ENCODE results near the gene EFHC1. TPM values are rescaled to one million over a fixed set of nuclear protein-coding genes. Genes with fewer than 3 reads are reported as not detected.

Gene EFHC1
- polyA plus RNA-seq, 4 donors = 10.4 to 23.8 (median 19.7) TPM

- no peak overlapping the region for H3K4me3 ChIP-seq (ENCODE audit: low read depth in 1 of 3, low read length in 3 of 3)
- no peaks in the 10 kb centered on the region for H3K27me3 ChIP-seq (ENCODE audit: control insufficient read depth in 3 of 3, insufficient read depth in 3 of 3, low read length in 3 of 3)
- FAIRE-seq (no peak), DNase-seq (no peak)
- peaks cover 0 to 38% (median 4%) of the 10 kb centered on the region in 3 donors for H3K36me3 ChIP-seq (ENCODE audit: control insufficient read depth in 3 of 3, insufficient read depth in 2 of 3, low read depth in 1 of 3, low read length in 3 of 3)
- H3K27ac ChIP-seq (ENCODE audit: low read depth in 1 of 3, low read length in 2 of 3) = peak overlapping the region in 1 of 3 donors; percentile 81
- H3K4me1 ChIP-seq (ENCODE audit: control insufficient read depth in 3 of 3, insufficient read depth in 2 of 3, low read depth in 1 of 3, low read length in 2 of 3) = peaks cover 0 to 13% (median 0%) of the 10 kb centered on the region in 3 donors
- peaks cover 0 to 5% of the 10 kb centered on the region in 2 donors for H3K9me3 ChIP-seq (ENCODE audit: control insufficient read depth in 2 of 2, insufficient read depth in 1 of 2, low read depth in 1 of 2, low read length in 1 of 2)
- 73 to 87% (median 81%) methylated on average over 14 of the region's 14 CpGs for WGBS, 3 donors
These were observed 77.7 kb downstream of the EFHC1 start for GRCh38 chr6:52497652-52498408.

GRCh38 chr6:52498538-52499017, 78.4 kb downstream of the EFHC1 start:
- DNase-seq (no peak), FAIRE-seq (no peak)
- Histone ChIP-seq H3K4me3 (ENCODE audit: low read depth in 1 of 3, low read length in 3 of 3) (no peak overlapping the region), H3K36me3 (ENCODE audit: control insufficient read depth in 3 of 3, insufficient read depth in 2 of 3, low read depth in 1 of 3, low read length in 3 of 3) (peaks cover 0 to 45% (median 4%) of the 10 kb centered on the region in 3 donors), H3K27ac (ENCODE audit: low read depth in 1 of 3, low read length in 2 of 3) (peak overlapping the region in 1 of 3 donors; percentile 81), H3K27me3 (ENCODE audit: control insufficient read depth in 3 of 3, insufficient read depth in 3 of 3, low read length in 3 of 3) (no peaks in the 10 kb centered on the region), H3K4me1 (ENCODE audit: control insufficient read depth in 3 of 3, insufficient read depth in 2 of 3, low read depth in 1 of 3, low read length in 2 of 3) (peaks cover 0 to 16% (median 1%) of the 10 kb centered on the region in 3 donors), H3K9me3 (ENCODE audit: control insufficient read depth in 2 of 2, insufficient read depth in 1 of 2, low read depth in 1 of 2, low read length in 1 of 2) (peaks cover 0 to 5% of the 10 kb centered on the region in 2 donors)
- 81 to 84% (median 82%) methylated on average over 11 of the region's 11 CpGs for WGBS, 3 donors

- Histone ChIP-seq H3K4me1 (ENCODE audit: control insufficient read depth in 3 of 3, insufficient read depth in 2 of 3, low read depth in 1 of 3, low read length in 2 of 3) (peaks cover 0 to 16% (median 2%) of the 10 kb centered on the region in 3 donors), H3K36me3 (ENCODE audit: control insufficient read depth in 3 of 3, insufficient read depth in 2 of 3, low read depth in 1 of 3, low read length in 3 of 3) (peaks cover 0 to 50% (median 4%) of the 10 kb centered on the region in 3 donors), H3K27me3 (ENCODE audit: control insufficient read depth in 3 of 3, insufficient read depth in 3 of 3, low read length in 3 of 3) (no peaks in the 10 kb centered on the region), H3K9me3 (ENCODE audit: control insufficient read depth in 2 of 2, insufficient read depth in 1 of 2, low read depth in 1 of 2, low read length in 1 of 2) (peaks cover 0 to 5% of the 10 kb centered on the region in 2 donors), H3K4me3 (ENCODE audit: low read depth in 1 of 3, low read length in 3 of 3) (no peak overlapping the region), H3K27ac (ENCODE audit: low read depth in 1 of 3, low read length in 2 of 3) (peak overlapping the region in 1 of 3 donors; percentile 81)
- DNase-seq (no peak), FAIRE-seq (no peak)
- 70 to 85% (median 77%) methylated on average over 1 of the region's 1 CpG for WGBS, 3 donors
These were observed 78.9 kb downstream of the EFHC1 start for GRCh38 chr6:52499026-52499425.

DNA sequence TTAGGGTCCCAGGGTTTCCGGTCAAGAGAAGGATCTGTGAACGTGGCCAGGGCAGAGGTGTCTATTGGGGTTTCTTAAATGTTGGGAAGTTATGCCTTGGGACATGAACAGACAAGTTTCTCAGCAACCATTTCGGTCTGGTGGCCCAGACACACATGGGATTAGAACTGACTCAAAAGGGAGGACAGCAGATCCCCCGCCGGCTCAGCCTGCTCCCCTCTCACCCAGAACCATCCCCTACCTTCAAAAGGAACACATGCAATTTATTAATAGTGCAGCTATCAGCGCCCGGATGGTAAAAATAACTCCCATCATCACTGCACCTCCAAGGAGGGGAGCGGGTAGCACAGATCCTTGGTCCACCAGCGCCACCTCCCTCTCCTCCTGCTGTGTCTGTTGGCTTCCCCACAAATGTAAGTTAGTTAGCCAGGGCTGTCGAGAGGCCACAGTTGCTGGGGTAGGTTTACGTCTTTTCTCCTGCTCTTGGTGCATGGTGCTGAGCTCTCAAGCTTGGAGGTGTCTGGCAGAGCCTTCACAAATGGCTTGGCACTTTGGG, 79.6 kb downstream of the EFHC1 start:
- peaks cover 0 to 57% (median 4%) of the 10 kb centered on the region in 3 donors for H3K36me3 ChIP-seq (ENCODE audit: control insufficient read depth in 3 of 3, insufficient read depth in 2 of 3, low read depth in 1 of 3, low read length in 3 of 3)
- H3K9me3 ChIP-seq (ENCODE audit: control insufficient read depth in 2 of 2, insufficient read depth in 1 of 2, low read depth in 1 of 2, low read length in 1 of 2) = peaks cover 0 to 4% of the 10 kb centered on the region in 2 donors
- FAIRE-seq (no peak), DNase-seq (no peak)
- H3K27me3 ChIP-seq (ENCODE audit: control insufficient read depth in 3 of 3, insufficient read depth in 3 of 3, low read length in 3 of 3) = no peaks in the 10 kb centered on the region
- H3K27ac ChIP-seq (ENCODE audit: low read depth in 1 of 3, low read length in 2 of 3) = peak overlapping the region in 1 of 3 donors; percentile 81
- WGBS, 3 donors = 90 to 98% (median 95%) methylated on average over 11 of the region's 11 CpGs
- H3K4me3 ChIP-seq (ENCODE audit: low read depth in 1 of 3, low read length in 3 of 3) = no peak overlapping the region
- H3K4me1 ChIP-seq (ENCODE audit: control insufficient read depth in 3 of 3, insufficient read depth in 2 of 3, low read depth in 1 of 3, low read length in 2 of 3) = peaks cover 0 to 19% (median 2%) of the 10 kb centered on the region in 3 donors

DNA sequence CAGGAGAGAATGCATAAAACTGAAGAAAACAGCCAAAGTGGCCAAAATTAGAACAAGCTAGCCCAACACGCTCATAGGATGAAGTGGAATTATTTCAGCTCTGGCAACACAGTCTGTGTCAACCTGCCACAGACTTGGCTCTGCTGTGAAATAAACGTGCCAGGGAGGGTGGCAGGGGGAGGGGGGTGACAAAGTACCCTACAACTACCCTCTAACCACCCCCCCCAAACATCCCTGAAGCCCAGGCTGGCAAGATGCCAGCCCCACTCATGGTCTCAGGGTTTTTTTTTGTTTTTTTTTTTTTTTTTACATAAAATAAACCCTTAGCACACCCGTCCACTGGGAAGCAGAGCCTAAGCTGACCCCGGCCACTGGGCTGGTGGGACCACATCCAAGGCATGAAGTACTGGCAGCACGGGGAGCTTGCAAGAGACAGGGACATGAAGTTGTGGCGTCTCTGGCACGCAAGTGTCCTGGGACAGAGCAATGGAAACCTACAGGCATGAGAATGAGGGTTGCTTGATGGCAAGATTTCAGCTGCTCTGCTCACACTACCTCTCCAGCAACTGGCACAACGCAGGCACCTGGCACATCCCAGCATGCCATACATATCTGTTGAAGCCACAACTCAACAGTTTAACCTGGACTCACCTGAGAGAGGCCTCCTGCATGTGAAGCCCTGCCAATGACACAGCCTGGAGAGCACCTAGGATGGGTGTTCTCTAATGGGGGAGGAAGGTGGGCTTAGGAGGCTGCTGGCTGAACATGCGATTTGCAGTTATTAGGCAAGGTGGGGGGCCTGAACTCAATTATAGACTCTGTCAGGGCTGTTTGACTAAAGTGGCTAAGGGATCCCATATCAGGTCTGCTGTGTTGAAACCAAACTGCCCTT, 80.3 kb downstream of the EFHC1 start:
- no peak for FAIRE-seq
- Histone ChIP-seq H3K36me3 (ENCODE audit: control insufficient read depth in 3 of 3, insufficient read depth in 2 of 3, low read depth in 1 of 3, low read length in 3 of 3) (peaks cover 0 to 64% (median 5%) of the 10 kb centered on the region in 3 donors), H3K4me1 (ENCODE audit: control insufficient read depth in 3 of 3, insufficient read depth in 2 of 3, low read depth in 1 of 3, low read length in 2 of 3) (peaks cover 0 to 21% (median 2%) of the 10 kb centered on the region in 3 donors), H3K4me3 (ENCODE audit: low read depth in 1 of 3, low read length in 3 of 3) (no peak overlapping the region), H3K9me3 (ENCODE audit: control insufficient read depth in 2 of 2, insufficient read depth in 1 of 2, low read depth in 1 of 2, low read length in 1 of 2) (no peaks in the 10 kb centered on the region), H3K27ac (ENCODE audit: low read depth in 1 of 3, low read length in 2 of 3) (peak overlapping the region in 1 of 3 donors; percentile 81), H3K27me3 (ENCODE audit: control insufficient read depth in 3 of 3, insufficient read depth in 3 of 3, low read length in 3 of 3) (no peaks in the 10 kb centered on the region)
- DNase-seq = no peak
- WGBS, 3 donors = 82 to 88% (median 82%) methylated on average over 9 of the region's 9 CpGs

- DNase-seq = no peak
- Histone ChIP-seq H3K27me3 (ENCODE audit: control insufficient read depth in 3 of 3, insufficient read depth in 3 of 3, low read length in 3 of 3) (no peaks in the 10 kb centered on the region), H3K4me3 (ENCODE audit: low read depth in 1 of 3, low read length in 3 of 3) (no peak overlapping the region), H3K4me1 (ENCODE audit: control insufficient read depth in 3 of 3, insufficient read depth in 2 of 3, low read depth in 1 of 3, low read length in 2 of 3) (peaks cover 0 to 21% (median 2%) of the 10 kb centered on the region in 3 donors), H3K27ac (ENCODE audit: low read depth in 1 of 3, low read length in 2 of 3) (no peak overlapping the region), H3K9me3 (ENCODE audit: control insufficient read depth in 2 of 2, insufficient read depth in 1 of 2, low read depth in 1 of 2, low read length in 1 of 2) (no peaks in the 10 kb centered on the region), H3K36me3 (ENCODE audit: control insufficient read depth in 3 of 3, insufficient read depth in 2 of 3, low read depth in 1 of 3, low read length in 3 of 3) (peaks cover 0 to 83% (median 7%) of the 10 kb centered on the region in 3 donors)
- 86 to 93% (median 89%) methylated on average over 20 of the region's 20 CpGs for WGBS, 3 donors
- FAIRE-seq = no peak
These were observed 82.3 kb downstream of the EFHC1 start for GRCh38 chr6:52502306-52503029.

DNA sequence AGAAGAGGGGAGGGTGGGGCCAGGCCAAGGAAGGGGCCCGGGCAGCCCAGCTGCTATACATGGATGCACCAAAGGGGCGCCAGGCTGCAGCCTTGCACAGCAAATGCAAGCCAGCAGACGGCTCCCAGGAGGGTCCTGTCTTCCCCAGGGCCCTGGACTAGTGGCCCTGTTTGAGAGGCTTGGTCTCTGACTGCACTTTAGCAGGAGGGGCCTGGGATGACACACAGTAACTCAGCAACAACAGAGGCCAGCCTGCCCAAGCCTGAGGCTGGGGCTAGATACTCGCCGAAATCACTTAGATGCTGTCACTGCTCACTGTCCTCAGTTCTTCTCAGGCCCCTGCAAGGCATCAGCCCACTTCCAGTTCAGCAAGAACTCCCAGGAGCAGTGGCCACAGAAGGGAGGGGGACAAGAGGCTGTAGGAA, 83.2 kb downstream of the EFHC1 start:
- H3K36me3 ChIP-seq (ENCODE audit: control insufficient read depth in 3 of 3, insufficient read depth in 2 of 3, low read depth in 1 of 3, low read length in 3 of 3) = peaks cover 0 to 90% (median 12%) of the 10 kb centered on the region in 3 donors
- H3K27me3 ChIP-seq (ENCODE audit: control insufficient read depth in 3 of 3, insufficient read depth in 3 of 3, low read length in 3 of 3) = no peaks in the 10 kb centered on the region
- DNase-seq (no peak), FAIRE-seq (no peak)
- H3K4me3 ChIP-seq (ENCODE audit: low read depth in 1 of 3, low read length in 3 of 3) = no peak overlapping the region
- peaks cover 0 to 21% (median 2%) of the 10 kb centered on the region in 3 donors for H3K4me1 ChIP-seq (ENCODE audit: control insufficient read depth in 3 of 3, insufficient read depth in 2 of 3, low read depth in 1 of 3, low read length in 2 of 3)
- no peaks in the 10 kb centered on the region for H3K9me3 ChIP-seq (ENCODE audit: control insufficient read depth in 2 of 2, insufficient read depth in 1 of 2, low read depth in 1 of 2, low read length in 1 of 2)
- peak overlapping the region; percentile 57 to 87 (median 69) for H3K27ac ChIP-seq (ENCODE audit: low read depth in 1 of 3, low read length in 2 of 3)
- WGBS, 3 donors = 48 to 67% (median 61%) methylated on average over 5 of the region's 5 CpGs
